Caco-2 (cell line): ENCODE results near the gene PKD1. TPM values are rescaled to one million over a fixed set of nuclear protein-coding genes. Genes with fewer than 3 reads are reported as not detected.

ENCODE experiments used
- BruUV-seq: library from RNA; stranded (reverse); fragments of 400-500 nt; replicated peaks from 2 replicates; lab custom pipeline; 2021; lab: Mats Ljungman, UMichigan
- CTCF ChIA-PET: fragments of 300-600 bp; sonication (Branson Sonifier 250); formaldehyde crosslinking; loops from one replicate; lab custom pipeline; 2022; ENCODE audit warnings: antibody characterized with exemption; lab: Charles Lee
- POLR2A ChIA-PET: fragments of 300-600 bp; sonication (Branson Sonifier 250); formaldehyde crosslinking; loops from one replicate; lab custom pipeline; 2022; ENCODE audit warnings: antibody characterized with exemption; lab: Charles Lee
- DNase-seq, 2 experiments: peaks; one replicate each; pipeline versions ENCODE4 v3.0.0 to v3.0.0-alpha.2; 2020 to 2022
- H3K27me3 ChIP-seq: replicated peaks from 2 replicates; pipeline ENCODE4 v1.6.0; 2011; ENCODE audit warnings: low read length; ENCODE audit not compliant: control insufficient read depth, insufficient read depth
- H3K36me3 ChIP-seq: 2 replicates; pipeline ENCODE4 v1.5.1; 2011; ENCODE audit warnings: low read length; ENCODE audit not compliant: control insufficient read depth, insufficient read depth
- H3K4me1 ChIP-seq: fragments of 250-450 bp; sonication (Bioruptor Pico); 2 replicates; pipeline ENCODE4 v1.5.1; 2020; ENCODE audit warnings: mild to moderate bottlenecking
- H3K4me3 ChIP-seq: 2 replicates; pipeline ENCODE4 v1.5.1; 2011; ENCODE audit warnings: low read depth, mild to moderate bottlenecking, control low read depth, low read length
- H3K9me3 ChIP-seq: fragments of 250-450 bp; sonication (Bioruptor Pico); 2 replicates; pipeline ENCODE4 v1.5.1; 2020; ENCODE audit warnings: mild to moderate bottlenecking, moderate library complexity
- H3K27ac Mint-ChIP-seq: one replicate; pipeline ENCODE4 v1.8.0; 2022; ENCODE audit warnings: mixed read lengths; ENCODE audit not compliant: unreplicated experiment
- H3K27me3 Mint-ChIP-seq: one replicate; pipeline ENCODE4 v1.8.0; 2022; ENCODE audit warnings: mixed read lengths; ENCODE audit not compliant: insufficient read depth, unreplicated experiment
- H3K36me3 Mint-ChIP-seq: one replicate; pipeline ENCODE4 v1.8.0; 2022; ENCODE audit warnings: mild to moderate bottlenecking, mixed read lengths; ENCODE audit not compliant: insufficient read depth, unreplicated experiment
- H3K4me1 Mint-ChIP-seq: one replicate; pipeline ENCODE4 v1.8.0; 2022; ENCODE audit warnings: low read depth, mixed read lengths; ENCODE audit not compliant: unreplicated experiment
- H3K4me3 Mint-ChIP-seq: one replicate; pipeline ENCODE4 v1.8.0; 2022; ENCODE audit warnings: mild to moderate bottlenecking, moderate library complexity, mixed read lengths; ENCODE audit not compliant: unreplicated experiment
- H3K9me3 Mint-ChIP-seq: one replicate; pipeline ENCODE4 v1.8.0; 2022; ENCODE audit warnings: mixed read lengths; ENCODE audit not compliant: unreplicated experiment
- intact Hi-C: fragments of 100-400 bp; cut with micrococcal nuclease; formaldehyde crosslinking; loops from one replicate; pipeline ENCODE4 v1.10.0; 2022; ENCODE audit not compliant: unreplicated experiment
- total RNA-seq: library from RNA; stranded (reverse); gene quantifications from 2 replicates; pipeline ENCODE4 v1.2.3, GENCODE V29; 2022
- TF ChIP-seq, protein P1 (sequence below), 2 experiments: fragments of 200-600 bp in 1 of 2; IDR thresholded peaks; 1 replicate in 1 of 2; 2 replicates in 1 of 2; pipeline versions ENCODE4 v1.5.1 to v1.8.0; 2011 to 2022; ENCODE audit warnings: antibody characterized with exemption in 1 of 2, control low read depth in 1 of 2, inconsistent platforms in 1 of 2, low read depth in 1 of 2, low read length in 1 of 2, mild to moderate bottlenecking in 1 of 2, moderate library complexity in 1 of 2; ENCODE audit not compliant: insufficient read depth in 1 of 2, severe bottlenecking in 1 of 2, unreplicated experiment in 1 of 2

PKD1 gene
- total RNA-seq, 1 experiment from 2014 or later = 70.5 TPM

- intact Hi-C loops = no loop called here
- ChIA-PET CTCF (interaction anchor here (0.5 to 1.2 kb wide), 4 partner anchors 10 to 203 kb away, joined by 3 to 4 read pairs (median 4); partner anchors contain the start of gene ECI1), POLR2A (no interaction called here)
- Mint-ChIP-seq H3K27ac (no peak overlapping the region), H3K9me3 (no peaks in the 10 kb centered on the region), H3K4me3 (peak overlapping the region; percentile 58), H3K27me3 (peaks cover 3% of the 10 kb centered on the region), H3K36me3 (peaks cover 65% of the 10 kb centered on the region), H3K4me1 (peaks cover 19% of the 10 kb centered on the region)
- Histone ChIP-seq H3K4me1 (peaks cover 40% of the 10 kb centered on the region), H3K4me3 (no peak overlapping the region), H3K27me3 (no peaks in the 10 kb centered on the region), H3K9me3 (no peaks in the 10 kb centered on the region), H3K36me3 (peaks cover 8% of the 10 kb centered on the region)
- no TSS peak for BruUV-seq
- no peak for DNase-seq
- TF ChIP-seq, protein P1, sequence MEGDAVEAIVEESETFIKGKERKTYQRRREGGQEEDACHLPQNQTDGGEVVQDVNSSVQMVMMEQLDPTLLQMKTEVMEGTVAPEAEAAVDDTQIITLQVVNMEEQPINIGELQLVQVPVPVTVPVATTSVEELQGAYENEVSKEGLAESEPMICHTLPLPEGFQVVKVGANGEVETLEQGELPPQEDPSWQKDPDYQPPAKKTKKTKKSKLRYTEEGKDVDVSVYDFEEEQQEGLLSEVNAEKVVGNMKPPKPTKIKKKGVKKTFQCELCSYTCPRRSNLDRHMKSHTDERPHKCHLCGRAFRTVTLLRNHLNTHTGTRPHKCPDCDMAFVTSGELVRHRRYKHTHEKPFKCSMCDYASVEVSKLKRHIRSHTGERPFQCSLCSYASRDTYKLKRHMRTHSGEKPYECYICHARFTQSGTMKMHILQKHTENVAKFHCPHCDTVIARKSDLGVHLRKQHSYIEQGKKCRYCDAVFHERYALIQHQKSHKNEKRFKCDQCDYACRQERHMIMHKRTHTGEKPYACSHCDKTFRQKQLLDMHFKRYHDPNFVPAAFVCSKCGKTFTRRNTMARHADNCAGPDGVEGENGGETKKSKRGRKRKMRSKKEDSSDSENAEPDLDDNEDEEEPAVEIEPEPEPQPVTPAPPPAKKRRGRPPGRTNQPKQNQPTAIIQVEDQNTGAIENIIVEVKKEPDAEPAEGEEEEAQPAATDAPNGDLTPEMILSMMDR (IDR thresholded peaks at IDR 0.05; ENCODE audit: insufficient read depth in 1 of 2, low read depth in 1 of 2, low read length in 1 of 2, severe bottlenecking in 1 of 2, unreplicated experiment in 1 of 2) = no peak
Observed at GRCh38 chr16:2150418-2151187, 14.9 kb upstream of the PKD1 start.

DNA sequence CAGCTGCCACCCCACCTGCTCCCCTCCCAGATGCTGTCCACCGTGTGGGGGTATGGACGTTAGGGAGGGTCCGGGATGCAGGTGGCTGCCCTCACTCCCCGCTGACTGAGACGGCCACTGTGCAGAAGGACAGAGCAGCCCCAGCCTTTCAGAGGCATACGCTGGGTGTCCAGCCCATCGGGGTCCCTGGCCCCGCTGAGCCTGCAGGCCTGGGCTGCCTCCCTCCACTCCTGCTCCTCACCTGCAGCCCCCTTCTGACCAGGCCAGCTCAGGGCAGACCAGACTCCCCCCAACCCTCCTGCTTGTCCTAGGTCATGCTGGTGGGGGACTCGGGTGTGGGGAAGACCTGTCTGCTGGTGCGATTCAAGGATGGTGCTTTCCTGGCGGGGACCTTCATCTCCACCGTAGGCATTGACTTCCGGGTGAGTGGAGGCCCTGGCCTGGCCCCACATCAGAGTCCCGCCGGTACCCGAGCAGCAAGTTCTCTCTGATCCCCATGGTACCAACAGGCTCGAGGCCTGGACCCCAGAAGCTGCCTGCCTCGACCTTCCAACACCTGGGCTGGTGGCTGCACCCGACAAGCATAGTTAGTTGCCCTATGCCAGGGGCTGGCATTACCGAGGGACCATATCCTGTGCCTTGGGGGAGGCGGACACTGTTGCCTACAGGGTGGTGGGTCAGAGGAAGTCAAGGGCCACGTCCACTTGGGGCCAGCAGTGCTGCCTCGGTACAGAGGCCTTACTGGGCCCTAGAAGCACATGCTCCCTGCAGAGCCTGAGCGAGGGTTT lies 14.1 kb upstream of the PKD1 start:
- ChIA-PET CTCF (interaction anchor here (0.5 kb wide), 1 partner anchor 202 kb away, joined by 4 read pairs; no protein-coding TSS in a partner anchor), POLR2A (no interaction called here)
- TF ChIP-seq, protein P1 (IDR thresholded peaks at IDR 0.05; ENCODE audit: insufficient read depth in 1 of 2, low read depth in 1 of 2, low read length in 1 of 2, severe bottlenecking in 1 of 2, unreplicated experiment in 1 of 2) = no peak
- H3K27me3 ChIP-seq = no peaks in the 10 kb centered on the region
- H3K9me3 ChIP-seq = no peaks in the 10 kb centered on the region
- H3K9me3 Mint-ChIP-seq = no peaks in the 10 kb centered on the region
- peaks cover 60% of the 10 kb centered on the region for H3K36me3 Mint-ChIP-seq
- no peak overlapping the region for H3K27ac Mint-ChIP-seq
- H3K4me3 Mint-ChIP-seq = peak overlapping the region; percentile 58
- H3K36me3 ChIP-seq = peaks cover 8% of the 10 kb centered on the region
- H3K4me1 ChIP-seq = peaks cover 40% of the 10 kb centered on the region
- intact Hi-C loops = no loop called here
- H3K27me3 Mint-ChIP-seq = no peaks in the 10 kb centered on the region
- BruUV-seq = no TSS peak
- no peak for DNase-seq
- peaks cover 16% of the 10 kb centered on the region for H3K4me1 Mint-ChIP-seq
- peak overlapping the region; percentile 48 for H3K4me3 ChIP-seq
